ENCODE measurements around the gene SOX21.
"Not testable (repeated sequence)": the region's sequence is repeated elsewhere in the genome, so short reads cannot be mapped to it uniquely, and the experiment has no call there.

The SOX21 gene

DNA sequence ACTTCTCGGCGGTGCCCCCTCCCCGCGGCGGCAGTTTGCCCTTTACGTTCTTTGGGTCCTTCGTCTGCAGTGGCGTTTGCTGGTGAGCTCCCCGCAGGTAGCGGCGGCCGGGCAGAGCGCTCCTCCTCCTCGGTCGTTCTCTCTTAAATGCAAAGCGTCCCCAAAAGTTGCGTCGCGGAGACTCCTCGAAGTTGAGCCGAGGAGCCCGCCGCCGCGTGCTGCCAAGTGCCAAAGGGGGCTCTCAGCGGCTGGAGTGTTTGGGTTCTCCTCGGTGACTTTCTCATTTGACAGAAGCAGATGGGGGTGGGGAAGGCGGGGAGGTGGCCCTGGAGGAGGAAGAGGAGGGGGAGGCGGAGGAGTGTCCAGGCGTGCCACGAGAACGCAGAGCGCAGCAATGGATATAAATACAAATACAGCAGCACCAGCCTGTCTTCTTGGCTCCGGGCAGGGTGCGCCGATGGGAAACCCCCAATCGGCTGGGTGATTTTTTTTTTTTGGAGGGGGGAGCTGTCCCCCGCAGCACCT, at the start of gene SOX21:
SOX21 (minus strand) TSS at position 259 of the 525 bp plus-strand sequence. CDS start 496 bp downstream, outside the sequence.
- DNase-seq = no peak

DNA sequence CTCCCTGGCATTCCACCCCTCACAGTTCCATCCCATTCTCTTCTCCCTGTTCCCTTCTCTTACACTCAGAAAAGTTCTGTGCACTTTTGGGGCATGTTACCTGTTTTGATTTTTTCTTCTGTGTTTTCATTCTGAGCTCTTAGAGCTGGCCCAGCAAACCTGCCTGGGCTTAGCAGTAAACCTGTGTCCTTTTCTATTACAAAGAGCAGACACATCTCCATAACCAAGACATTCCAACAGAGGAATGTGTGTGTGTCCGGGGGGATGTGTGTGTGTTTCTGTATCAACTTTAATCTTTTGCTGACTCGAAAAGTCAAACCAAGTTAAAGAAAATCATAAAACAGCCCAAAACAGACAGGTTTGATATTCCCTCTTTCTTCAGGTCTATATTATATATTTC, 49.1 kb upstream of the SOX21 start:
- no peak for DNase-seq

DNA sequence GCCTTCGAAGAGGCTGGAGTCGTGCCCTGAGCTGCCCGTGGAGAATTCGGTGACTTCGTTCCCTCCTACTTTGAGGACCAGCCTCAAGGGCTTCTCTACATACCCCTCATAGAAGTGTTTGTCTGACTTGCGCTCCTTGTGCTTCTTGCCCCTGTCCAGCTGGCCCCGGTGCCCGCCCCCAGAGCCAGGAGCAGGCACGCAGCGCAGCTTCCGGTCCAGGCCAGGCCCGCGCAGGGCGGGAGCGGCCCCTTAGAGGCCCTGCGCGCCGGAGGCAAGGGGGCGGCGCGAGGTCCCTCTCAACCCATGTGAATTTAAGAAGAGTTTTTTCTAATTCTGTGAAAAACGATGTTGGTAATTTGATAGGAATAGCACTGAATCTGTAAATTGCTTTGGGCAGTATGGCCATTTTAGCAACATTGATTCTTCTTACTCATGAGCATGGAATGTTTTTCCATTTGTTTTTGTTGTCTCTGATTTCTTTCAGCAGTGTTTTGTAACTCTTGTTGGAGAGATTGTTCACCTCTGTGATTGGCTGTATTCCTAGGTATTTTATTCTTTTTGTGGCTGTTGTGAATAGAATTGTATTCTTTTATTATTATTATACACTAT, 46.9 kb upstream of the SOX21 start:
- no peak for DNase-seq

GRCh38 chr13:94758436-94758960, 46.2 kb upstream of the SOX21 start:
- no peak for DNase-seq

DNA sequence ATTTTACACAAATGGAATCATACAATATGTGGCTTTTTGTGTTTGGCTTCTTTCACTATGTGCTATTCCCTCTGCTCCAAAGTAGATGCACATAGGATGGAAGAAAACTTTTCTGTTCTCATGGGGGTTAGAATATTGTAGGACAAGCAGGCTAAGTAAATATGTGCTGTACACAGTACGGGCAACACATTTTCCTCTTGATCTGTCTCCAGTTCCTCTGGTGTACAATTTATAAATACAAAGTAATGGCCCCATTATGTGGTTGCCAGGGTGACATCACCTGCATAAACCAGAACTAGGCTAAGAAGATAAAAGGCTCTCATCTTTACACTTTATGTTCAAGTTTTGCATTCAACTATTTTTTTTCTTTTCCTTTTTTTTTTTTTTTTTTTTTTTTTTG, 41.0 kb upstream of the SOX21 start:
- DNase-seq = no peak

DNA sequence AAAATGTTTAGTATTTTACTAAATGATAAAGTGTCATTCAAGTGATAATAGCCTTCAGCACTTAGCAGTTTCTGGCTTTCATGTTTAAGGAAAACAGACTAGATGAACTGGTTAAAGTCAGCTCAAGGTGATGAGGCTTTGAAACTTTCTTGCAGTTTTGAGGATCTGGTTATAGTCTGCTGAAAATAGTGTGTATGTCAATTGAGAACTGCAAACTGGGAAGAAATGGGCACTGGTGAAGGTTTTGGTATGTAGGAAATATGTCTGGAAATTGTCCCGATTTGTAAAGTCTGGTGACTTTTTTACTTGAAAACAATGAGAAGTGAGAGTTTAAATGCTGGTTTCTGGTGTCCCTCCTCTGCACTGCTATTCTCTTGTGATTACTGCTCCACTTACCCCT, 36.8 kb upstream of the SOX21 start:
- no peak for DNase-seq

DNA sequence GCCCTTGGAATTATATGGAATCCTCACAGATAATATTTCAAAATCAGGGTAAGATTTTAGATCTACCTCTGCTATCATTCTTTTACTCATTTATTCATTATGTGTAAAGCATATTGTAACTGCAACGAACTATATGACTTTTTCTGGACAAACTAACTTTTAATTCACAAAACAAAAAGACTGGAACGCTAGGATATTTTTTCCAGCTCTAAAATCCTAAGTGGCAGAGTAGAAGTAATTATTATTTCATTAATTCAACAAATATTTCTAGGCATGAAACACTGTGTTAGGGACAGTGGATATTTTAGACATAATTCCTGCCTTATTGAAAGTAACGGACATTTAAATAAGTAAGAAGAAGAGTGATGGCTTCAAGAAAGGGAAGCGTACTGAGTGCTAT, 26.9 kb upstream of the SOX21 start:
- no peak for DNase-seq

DNA sequence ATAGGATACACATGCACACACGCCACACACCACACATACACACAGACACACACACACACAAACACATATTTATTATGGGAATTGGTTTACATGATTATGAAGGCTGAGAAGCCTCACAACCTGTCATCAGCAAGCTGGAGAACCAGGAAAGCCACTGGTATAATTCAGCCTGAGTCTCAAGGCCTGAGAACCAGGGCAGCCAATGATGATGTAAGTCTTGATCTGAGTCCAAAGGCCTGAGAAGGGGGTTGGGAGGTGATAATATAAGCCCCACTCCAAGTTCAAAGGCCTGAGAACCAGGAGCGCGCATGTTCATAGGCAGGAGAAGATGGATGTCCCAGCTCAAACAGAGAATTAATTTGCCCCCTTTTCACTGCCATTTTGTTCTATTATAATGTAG, 18.7 kb upstream of the SOX21 start:
- no peak for DNase-seq

DNA sequence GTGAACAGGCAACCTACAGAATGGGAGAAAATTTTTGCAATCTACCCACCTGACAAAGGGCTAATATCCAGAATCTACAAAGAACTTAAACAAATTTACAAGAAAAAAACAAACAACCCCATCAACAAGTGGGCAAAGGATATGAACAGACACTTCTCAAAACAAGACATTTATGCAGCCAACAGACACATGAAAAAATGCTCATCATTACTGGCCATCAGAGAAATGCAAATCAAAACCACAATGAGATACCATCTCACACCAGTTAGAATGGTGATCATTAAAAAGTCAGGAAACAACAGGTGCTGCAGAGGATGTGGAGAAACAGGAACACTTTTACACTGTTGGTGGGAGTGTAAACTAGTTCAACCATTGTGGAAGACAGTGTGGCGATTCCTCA, 17.6 kb upstream of the SOX21 start:
- not testable (repeated sequence) for DNase-seq

GRCh38 chr13:94726425-94726824, 14.1 kb upstream of the SOX21 start:
- DNase-seq = no peak

DNA sequence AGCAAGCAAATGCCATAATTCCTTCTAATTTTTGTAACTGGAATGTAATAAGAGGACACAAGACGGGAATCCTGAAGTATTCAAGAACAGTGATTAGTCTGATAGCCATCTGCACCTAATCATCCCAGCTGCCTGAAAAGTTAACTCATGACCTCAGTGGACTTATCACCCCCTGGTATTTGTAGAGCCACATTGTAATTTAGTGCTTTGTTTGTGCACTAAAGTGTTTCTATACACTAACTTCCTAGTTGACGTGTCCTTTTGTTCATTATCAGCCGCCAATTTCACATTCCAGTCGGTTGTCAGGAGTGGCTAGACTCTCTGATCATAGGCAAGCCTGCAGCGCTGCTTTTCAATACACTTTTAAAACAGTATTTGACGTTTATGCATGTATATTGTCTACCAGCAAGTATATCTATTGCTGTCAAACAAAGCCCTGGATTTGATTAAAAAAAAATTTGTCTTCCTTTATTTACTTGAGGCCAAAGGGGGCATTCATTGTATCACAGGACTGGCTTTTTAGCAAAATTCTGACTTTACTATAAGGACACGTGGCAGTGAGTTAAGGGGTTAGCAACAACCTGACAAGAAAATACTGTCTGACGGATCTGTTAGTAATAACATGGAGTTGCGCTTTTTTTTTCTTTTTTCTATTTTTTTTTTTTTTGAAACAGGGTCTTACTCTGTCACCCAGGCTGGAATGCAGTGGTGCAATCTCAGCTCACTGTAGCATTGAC, 10.4 kb upstream of the SOX21 start:
- no peak for DNase-seq

- DNase-seq = not testable (repeated sequence)
These were observed 6.4 kb upstream of the SOX21 start for GRCh38 chr13:94718697-94719096.

- DNase-seq = no peak
These were observed 5.6 kb upstream of the SOX21 start for GRCh38 chr13:94717916-94718315.

GRCh38 chr13:94716016-94716415, 3.7 kb upstream of the SOX21 start:
- no peak for DNase-seq

GRCh38 chr13:94713561-94714182, 1.3 kb upstream of the SOX21 start:
- no peak for DNase-seq

DNA sequence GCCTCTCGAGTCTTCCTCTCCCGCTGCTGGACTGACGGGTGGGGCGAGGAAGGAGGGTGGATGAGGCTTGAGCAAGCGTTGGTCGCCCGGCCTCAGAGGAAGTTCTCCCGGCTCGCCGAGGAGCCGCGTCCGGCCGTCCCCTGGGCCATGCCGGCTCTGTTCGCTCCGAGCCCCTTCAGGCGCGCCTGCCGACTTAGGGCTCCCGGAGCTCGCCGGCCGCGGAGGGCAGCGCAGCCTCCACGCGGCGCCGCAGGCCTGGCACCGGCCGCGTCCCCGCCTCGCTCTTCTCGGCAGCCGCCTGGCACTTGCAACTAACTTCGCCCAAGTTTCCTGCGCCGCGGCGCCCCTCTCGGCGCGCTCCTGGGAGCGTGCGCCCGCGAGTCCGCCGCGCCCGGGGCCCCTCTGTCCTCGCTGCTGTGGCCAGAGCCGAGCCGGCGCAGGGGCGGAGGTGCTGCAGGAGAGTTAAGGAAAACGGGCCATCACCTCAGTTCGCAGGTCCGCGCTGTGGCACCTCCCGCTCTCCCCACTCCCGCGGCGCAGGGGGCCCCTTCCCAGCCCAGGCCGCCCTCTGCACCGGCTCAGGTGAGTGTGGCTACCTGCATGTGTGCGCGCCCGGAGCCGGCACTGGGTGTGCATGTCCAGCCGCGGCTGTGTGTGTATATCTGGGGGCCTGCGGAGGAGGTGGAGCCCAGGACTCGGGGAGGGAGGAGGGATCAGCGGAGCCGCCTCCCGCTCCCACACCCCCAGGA, 641 bp upstream of the SOX21 start:
- DNase-seq = no peak

DNA sequence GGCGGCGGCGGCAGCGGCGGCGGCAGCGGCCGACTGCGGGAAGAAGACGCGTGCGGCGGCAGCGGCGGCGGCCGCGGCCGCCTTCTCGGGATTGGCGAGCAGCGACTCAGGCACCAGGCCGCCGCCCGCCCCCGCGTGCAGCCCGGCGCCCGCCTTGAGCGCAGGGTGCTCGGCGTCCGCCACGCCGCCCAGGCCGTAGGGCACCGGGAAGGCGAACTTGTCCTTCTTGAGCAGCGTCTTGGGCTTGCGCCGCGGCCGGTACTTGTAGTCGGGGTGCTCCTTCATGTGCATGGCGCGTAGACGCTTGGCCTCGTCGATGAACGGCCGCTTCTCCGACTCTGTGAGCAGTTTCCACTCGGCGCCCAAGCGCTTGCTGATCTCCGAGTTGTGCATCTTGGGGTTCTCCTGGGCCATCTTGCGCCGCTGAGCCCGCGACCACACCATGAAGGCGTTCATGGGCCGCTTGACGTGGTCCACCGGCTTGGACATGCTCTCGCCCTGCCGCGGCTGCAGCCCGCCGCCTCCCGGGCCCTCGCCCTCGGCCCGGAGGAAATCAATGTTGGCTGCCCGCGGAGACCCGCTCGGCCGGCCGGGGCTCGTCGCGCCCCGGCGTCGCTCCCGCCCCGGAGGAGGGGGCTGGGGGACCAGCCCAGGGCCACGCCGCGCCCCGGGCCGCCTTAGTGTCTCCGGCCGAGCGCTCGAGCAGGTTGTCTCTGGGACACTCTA, 621 bp downstream of the SOX21 start:
- no peak for DNase-seq

- DNase-seq = no peak
These were observed 1.3 kb downstream of the SOX21 start for GRCh38 chr13:94710881-94711560.

DNA sequence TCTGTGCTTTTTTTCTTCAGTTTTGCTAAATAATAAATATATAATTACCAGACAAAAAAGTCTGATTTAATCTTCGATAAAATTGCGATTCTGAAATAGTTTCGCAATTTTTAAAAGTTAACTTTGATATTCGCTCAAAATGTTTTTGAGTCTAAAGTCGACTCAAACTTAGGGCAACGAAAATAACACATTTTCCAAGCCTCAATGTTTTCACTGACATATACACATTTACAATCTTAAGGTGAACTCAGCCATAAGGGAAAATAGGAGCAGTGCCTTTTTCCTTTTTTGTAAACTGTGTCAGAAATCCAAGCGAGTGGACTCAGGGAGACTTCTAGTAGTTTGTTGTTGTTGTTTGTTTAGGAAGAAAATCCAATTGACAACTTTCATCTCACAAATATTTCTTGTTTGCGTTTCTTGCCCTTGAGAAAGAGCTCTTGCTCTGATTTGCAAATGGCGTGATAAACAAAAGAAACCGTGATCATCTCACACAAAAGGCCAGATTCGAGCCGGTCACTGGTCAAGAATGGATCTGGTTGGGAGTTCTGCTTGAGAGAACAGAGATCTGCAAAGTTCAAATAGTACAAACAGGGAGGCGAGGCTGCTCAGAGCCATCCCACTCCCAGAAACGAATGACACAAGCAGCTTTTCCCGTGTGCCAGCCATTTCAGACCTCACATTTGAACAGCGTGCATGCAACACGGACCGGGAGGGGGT, 2.1 kb downstream of the SOX21 start:
- DNase-seq = no peak

- no peak for DNase-seq
These were observed 3.1 kb downstream of the SOX21 start for GRCh38 chr13:94709001-94709834.

All from AML-193 (cell line).